ENCODE measurements around the gene EPS8L2. TPM values are rescaled to one million over a fixed set of nuclear protein-coding genes. Genes with fewer than 3 reads are reported as not detected.

The EPS8L2 gene
- total RNA-seq, 1 experiment from 2014 or later: 119 TPM

DNA sequence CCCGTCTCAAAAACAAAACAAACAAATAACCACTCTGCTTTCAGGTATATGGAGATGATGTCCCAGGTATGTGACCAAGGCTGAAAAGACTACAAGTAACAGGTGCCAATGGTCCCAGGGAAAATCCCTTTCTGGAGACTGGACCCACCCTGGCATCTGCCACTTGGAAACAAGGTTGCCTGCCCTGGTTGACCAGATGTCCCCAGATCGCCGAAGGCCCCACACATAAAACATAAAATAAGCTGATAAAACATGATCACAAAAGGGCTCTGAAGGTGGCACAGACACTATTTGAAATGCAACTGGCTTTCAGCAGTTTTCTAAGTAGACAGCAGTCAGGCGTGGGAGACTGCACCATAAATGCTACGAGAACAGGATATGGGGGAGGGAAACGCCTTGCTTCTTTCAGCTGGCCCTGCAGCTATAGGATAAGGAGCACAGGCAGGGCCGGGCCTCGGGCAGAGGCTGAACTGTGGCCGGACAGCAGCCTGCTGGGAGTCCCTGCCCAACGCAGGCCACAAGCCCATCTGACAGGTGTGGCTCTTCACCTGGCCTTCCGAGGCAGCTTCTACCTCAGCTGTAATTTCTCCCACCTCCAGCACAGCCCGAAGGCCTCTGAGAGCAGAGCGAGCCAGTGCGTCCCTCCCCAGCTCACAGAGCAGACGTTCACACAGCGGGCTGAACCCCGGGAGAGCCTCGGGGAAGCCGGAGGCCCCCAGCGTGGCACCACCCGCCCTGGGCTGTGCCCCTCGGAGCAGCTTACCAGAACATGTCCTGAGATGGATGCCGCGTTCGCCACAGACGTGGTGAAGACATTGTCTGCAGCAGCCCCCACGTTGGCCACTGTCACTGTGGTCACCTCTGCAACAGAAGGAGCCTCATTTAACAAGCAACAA, 15.0 kb upstream of the EPS8L2 start:
- DNase-seq (ENCODE audit: unreplicated experiment): no peak
- Mint-ChIP-seq H3K4me3 (ENCODE audit: unreplicated experiment) (no peak overlapping the region), H3K36me3 (ENCODE audit: insufficient read depth, unreplicated experiment) (peaks cover 49% of the 10 kb centered on the region), H3K4me1 (ENCODE audit: insufficient read depth, unreplicated experiment) (peaks cover 17% of the 10 kb centered on the region), H3K27ac (ENCODE audit: low read depth, unreplicated experiment) (peak overlapping the region; percentile 12), H3K9me3 (ENCODE audit: unreplicated experiment) (no peaks in the 10 kb centered on the region), H3K27me3 (ENCODE audit: insufficient read depth, unreplicated experiment) (no peaks in the 10 kb centered on the region)
- CTCF ChIA-PET: no interaction called here
- TF ChIP-seq, protein P1, sequence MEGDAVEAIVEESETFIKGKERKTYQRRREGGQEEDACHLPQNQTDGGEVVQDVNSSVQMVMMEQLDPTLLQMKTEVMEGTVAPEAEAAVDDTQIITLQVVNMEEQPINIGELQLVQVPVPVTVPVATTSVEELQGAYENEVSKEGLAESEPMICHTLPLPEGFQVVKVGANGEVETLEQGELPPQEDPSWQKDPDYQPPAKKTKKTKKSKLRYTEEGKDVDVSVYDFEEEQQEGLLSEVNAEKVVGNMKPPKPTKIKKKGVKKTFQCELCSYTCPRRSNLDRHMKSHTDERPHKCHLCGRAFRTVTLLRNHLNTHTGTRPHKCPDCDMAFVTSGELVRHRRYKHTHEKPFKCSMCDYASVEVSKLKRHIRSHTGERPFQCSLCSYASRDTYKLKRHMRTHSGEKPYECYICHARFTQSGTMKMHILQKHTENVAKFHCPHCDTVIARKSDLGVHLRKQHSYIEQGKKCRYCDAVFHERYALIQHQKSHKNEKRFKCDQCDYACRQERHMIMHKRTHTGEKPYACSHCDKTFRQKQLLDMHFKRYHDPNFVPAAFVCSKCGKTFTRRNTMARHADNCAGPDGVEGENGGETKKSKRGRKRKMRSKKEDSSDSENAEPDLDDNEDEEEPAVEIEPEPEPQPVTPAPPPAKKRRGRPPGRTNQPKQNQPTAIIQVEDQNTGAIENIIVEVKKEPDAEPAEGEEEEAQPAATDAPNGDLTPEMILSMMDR (IDR thresholded peaks at IDR 0.05; ENCODE audit: unreplicated experiment): no peak
- intact Hi-C loops (cut with micrococcal nuclease): no loop called here
- POLR2A ChIA-PET: interaction anchor here (0.6 kb wide), 1 partner anchor 75 kb away, joined by 4 read pairs; no protein-coding TSS in a partner anchor
- BruUV-seq (replicated peaks): no TSS peak

DNA sequence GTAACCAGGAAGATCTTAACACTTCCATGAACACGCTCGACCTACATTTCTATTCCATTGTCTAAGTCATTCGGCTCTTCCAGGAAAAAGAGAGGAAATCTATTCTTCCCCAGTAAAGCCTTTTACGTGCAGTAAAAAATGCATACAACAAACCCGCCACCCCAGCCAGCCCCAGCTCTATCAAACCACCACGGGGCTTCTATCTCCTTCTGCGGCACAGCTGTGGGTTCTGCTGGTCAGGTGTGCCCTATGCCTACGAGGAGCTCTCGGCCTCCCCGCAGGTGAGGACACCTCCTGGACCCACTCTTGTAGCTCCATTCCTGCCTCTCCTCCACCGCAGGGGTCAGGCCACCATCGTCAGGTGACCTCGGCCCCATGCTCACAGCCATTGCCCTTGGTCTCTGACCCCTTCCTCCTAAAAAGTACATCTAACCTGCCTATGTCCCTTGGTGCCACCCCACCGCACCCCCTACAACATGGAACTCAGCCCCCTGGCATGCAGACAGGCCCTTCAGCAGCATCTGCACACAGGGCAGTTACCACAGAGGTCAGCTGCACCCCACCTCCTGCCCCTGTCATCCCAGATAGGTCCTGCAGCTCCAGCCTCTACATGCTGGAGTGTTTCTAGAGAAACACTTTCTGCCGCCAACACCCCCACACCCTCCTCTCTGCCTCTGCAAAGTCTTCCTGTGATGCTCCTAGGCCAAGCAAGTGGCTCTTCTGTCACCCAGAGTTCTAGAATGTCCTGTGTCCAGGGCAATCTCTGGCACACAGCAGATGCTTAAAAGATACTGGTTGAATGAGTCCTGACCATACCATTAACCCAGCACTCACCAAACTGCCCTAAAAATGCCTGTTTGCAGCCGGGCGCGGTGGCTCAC, 14.1 kb upstream of the EPS8L2 start:
- ChIA-PET POLR2A (no interaction called here), CTCF (no interaction called here)
- Mint-ChIP-seq H3K4me1 (ENCODE audit: insufficient read depth, unreplicated experiment) (peaks cover 17% of the 10 kb centered on the region), H3K4me3 (ENCODE audit: unreplicated experiment) (no peak overlapping the region), H3K9me3 (ENCODE audit: unreplicated experiment) (no peaks in the 10 kb centered on the region), H3K36me3 (ENCODE audit: insufficient read depth, unreplicated experiment) (peaks cover 49% of the 10 kb centered on the region), H3K27me3 (ENCODE audit: insufficient read depth, unreplicated experiment) (no peaks in the 10 kb centered on the region), H3K27ac (ENCODE audit: low read depth, unreplicated experiment) (no peak overlapping the region)
- no peak for DNase-seq (ENCODE audit: unreplicated experiment)
- TF ChIP-seq, protein P1 (IDR thresholded peaks at IDR 0.05; ENCODE audit: unreplicated experiment): no peak
- intact Hi-C loops (cut with micrococcal nuclease): no loop called here
- no TSS peak for BruUV-seq (replicated peaks)

DNA sequence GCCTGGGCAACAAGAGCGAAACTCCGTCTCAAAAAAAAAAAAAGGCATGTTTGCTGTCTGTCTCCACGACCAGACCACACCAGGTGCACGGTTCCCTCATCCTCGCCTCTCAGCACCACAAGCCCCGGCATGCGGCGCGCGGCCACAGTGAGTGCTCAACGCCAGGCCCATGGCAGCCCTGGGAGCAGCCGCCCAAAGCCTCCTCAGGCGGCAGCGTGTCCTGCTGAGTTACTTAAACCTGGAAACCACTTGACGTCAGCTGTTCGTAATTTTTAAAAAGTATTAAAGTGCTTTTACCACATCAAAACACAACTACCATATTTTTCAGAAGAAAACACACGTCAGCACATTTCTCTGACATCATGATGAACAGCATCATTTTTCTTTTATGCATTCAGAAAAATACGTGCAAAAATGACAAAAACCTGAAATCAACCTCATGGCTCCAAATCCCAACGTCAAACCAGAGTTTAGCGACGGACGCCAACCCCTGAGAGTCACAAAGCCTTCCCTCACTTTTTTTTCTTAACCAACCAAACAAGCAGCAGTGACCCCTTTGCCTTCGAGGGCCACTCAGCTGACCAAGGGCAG, 13.1 kb upstream of the EPS8L2 start:
- TF ChIP-seq, protein P1 (IDR thresholded peaks at IDR 0.05; ENCODE audit: unreplicated experiment): no peak
- peaks cover 27% of the 10 kb centered on the region for H3K4me1 Mint-ChIP-seq (ENCODE audit: insufficient read depth, unreplicated experiment)
- no peaks in the 10 kb centered on the region for H3K27me3 Mint-ChIP-seq (ENCODE audit: insufficient read depth, unreplicated experiment)
- TSS peak; percentile 26 for BruUV-seq (replicated peaks)
- H3K4me3 Mint-ChIP-seq (ENCODE audit: unreplicated experiment): peak overlapping the region; percentile 81
- peaks cover 45% of the 10 kb centered on the region for H3K36me3 Mint-ChIP-seq (ENCODE audit: insufficient read depth, unreplicated experiment)
- intact Hi-C loops (cut with micrococcal nuclease): no loop called here
- ChIA-PET POLR2A (interaction anchor here (0.7 to 5.8 kb wide), 7 partner anchors 10 to 117 kb away, joined by 3 to 96 read pairs (median 3); partner anchors contain the start of gene TALDO1), CTCF (no interaction called here)
- no peak for DNase-seq (ENCODE audit: unreplicated experiment)
- H3K27ac Mint-ChIP-seq (ENCODE audit: low read depth, unreplicated experiment): no peak overlapping the region
- no peaks in the 10 kb centered on the region for H3K9me3 Mint-ChIP-seq (ENCODE audit: unreplicated experiment)
